ENCODE results near the gene SLC38A11. TPM values are rescaled to one million over a fixed set of nuclear protein-coding genes. Genes with fewer than 3 reads are reported as not detected.

The SLC38A11 gene
- total RNA-seq, 1 experiment from 2014 or later = not detected

DNA sequence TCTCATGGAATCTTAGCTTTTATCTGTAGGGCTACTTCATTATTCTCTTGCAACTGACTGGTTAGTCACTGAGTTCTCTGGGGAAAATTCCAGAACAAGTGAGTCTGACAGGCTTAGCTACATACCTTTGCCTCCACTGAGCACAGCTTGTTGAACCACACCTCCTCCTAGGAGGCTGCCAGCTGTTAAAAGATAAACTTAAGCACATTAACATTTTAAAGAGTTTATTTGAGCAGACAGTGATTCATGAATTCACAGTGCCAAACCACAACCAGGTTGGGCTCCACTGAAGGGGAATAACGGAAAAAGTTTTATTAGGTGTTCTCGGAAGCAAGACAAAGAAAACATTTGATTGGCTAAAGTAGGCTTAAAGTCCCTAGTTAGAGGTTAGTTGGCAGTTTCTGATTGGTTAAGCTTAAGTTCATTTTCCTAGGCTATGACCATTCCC is 12.5 kb upstream of the SLC38A11 start:
- ChIA-PET CTCF (no interaction called here), POLR2A (ENCODE audit: unreplicated experiment) (no interaction called here)
- no peaks in the 10 kb centered on the region for H3F3A ChIP-seq (ENCODE audit: insufficient read depth, low read depth)
- H2AFZ ChIP-seq = no peak overlapping the region
- no peaks in the 10 kb centered on the region for H3K36me3 ChIP-seq (ENCODE audit: low read depth)
- no peaks in the 10 kb centered on the region for H3K4me1 ChIP-seq (replicated peaks; ENCODE audit: insufficient read depth)
- peak; percentile 25 to 85 for DNase-seq
- H3K9me2 ChIP-seq (ENCODE audit: insufficient read depth) = no peaks in the 10 kb centered on the region
- H4K20me1 ChIP-seq (ENCODE audit: insufficient read depth) = no peaks in the 10 kb centered on the region
- H3K9me3 ChIP-seq (ENCODE audit: insufficient read depth, low read depth) = no peaks in the 10 kb centered on the region
- BruUV-seq (replicated peaks) = no TSS peak
- no peak for TF ChIP-seq EZH2 (IDR thresholded peaks at IDR 0.05; ENCODE audit: low read depth)
- TF ChIP-seq, protein P1, sequence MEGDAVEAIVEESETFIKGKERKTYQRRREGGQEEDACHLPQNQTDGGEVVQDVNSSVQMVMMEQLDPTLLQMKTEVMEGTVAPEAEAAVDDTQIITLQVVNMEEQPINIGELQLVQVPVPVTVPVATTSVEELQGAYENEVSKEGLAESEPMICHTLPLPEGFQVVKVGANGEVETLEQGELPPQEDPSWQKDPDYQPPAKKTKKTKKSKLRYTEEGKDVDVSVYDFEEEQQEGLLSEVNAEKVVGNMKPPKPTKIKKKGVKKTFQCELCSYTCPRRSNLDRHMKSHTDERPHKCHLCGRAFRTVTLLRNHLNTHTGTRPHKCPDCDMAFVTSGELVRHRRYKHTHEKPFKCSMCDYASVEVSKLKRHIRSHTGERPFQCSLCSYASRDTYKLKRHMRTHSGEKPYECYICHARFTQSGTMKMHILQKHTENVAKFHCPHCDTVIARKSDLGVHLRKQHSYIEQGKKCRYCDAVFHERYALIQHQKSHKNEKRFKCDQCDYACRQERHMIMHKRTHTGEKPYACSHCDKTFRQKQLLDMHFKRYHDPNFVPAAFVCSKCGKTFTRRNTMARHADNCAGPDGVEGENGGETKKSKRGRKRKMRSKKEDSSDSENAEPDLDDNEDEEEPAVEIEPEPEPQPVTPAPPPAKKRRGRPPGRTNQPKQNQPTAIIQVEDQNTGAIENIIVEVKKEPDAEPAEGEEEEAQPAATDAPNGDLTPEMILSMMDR (conservative IDR thresholded peaks at IDR 0.05) = no peak
- H3K27ac ChIP-seq = peak overlapping the region; percentile 34; the same call in 1 of the 2 replicates
- H3K79me2 ChIP-seq (ENCODE audit: low read depth) = no peaks in the 10 kb centered on the region
- intact Hi-C loops (cut with micrococcal nuclease; ENCODE audit: unreplicated experiment) = no loop called here
- no peak overlapping the region for H3K4me3 ChIP-seq
- no peaks in the 10 kb centered on the region for H3K27me3 ChIP-seq (ENCODE audit: insufficient read depth, low read depth)
- no peak overlapping the region for H3K4me2 ChIP-seq

DNA sequence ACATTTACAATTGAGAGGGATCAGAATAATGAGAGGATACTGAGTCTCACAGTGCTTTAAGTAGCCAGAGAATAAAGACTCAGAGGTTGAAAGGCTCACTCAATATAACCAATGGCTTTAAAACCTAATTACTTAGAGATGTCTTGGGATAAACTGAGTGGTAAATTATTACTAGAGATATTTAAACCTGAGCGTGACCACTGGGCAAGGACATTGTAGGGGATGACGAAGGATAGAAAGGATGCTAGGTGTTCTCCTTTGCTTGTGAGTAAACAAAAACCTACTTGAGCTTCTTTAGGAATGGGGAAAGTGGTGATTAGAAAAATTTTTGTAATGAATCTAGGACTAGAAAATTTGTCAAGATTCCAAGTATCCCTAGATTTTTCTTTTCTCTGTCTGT is 12.0 kb upstream of the SLC38A11 start:
- intact Hi-C loops (cut with micrococcal nuclease; ENCODE audit: unreplicated experiment) = no loop called here
- ChIA-PET CTCF (no interaction called here), POLR2A (ENCODE audit: unreplicated experiment) (no interaction called here)
- H2AFZ ChIP-seq = no peak overlapping the region
- H3K4me1 ChIP-seq (replicated peaks; ENCODE audit: insufficient read depth) = no peaks in the 10 kb centered on the region
- TF ChIP-seq, protein P1 (conservative IDR thresholded peaks at IDR 0.05) = no peak
- TF ChIP-seq EZH2 (IDR thresholded peaks at IDR 0.05; ENCODE audit: low read depth) = no peak
- no peak for DNase-seq
- H3K27ac ChIP-seq = peak overlapping the region; percentile 34; the same call in 1 of the 2 replicates
- H3K9me2 ChIP-seq (ENCODE audit: insufficient read depth) = no peaks in the 10 kb centered on the region
- H3K4me3 ChIP-seq = no peak overlapping the region
- no peaks in the 10 kb centered on the region for H3K36me3 ChIP-seq (ENCODE audit: low read depth)
- H3K4me2 ChIP-seq = no peak overlapping the region
- H4K20me1 ChIP-seq (ENCODE audit: insufficient read depth) = no peaks in the 10 kb centered on the region
- H3K79me2 ChIP-seq (ENCODE audit: low read depth) = no peaks in the 10 kb centered on the region
- no TSS peak for BruUV-seq (replicated peaks)
- H3F3A ChIP-seq (ENCODE audit: insufficient read depth, low read depth) = no peaks in the 10 kb centered on the region
- no peaks in the 10 kb centered on the region for H3K9me3 ChIP-seq (ENCODE audit: insufficient read depth, low read depth)
- H3K27me3 ChIP-seq (ENCODE audit: insufficient read depth, low read depth) = no peaks in the 10 kb centered on the region

DNA sequence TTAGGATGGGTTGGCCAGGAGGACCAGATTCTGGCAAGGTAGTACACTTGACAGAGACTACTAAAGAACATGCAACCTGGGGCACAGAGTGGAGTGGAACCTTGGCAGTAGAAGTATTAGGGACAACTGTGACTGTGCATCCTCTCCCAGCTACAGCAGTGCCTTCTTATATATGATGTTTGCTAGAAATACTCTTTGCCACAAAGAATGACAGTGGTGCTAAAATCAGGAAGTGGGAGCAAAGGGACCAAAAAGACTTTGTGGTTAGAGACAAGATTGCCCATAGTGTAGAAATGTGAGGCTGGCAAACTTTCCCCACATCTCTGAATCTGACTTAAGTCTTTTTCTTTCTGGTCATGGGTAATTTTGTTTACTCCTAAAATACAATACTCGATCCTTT is 9.4 kb upstream of the SLC38A11 start:
- Histone ChIP-seq H3K9me3 (ENCODE audit: insufficient read depth, low read depth) (no peaks in the 10 kb centered on the region), H3K9me2 (ENCODE audit: insufficient read depth) (no peaks in the 10 kb centered on the region), H3K4me2 (no peak overlapping the region), H3K4me3 (no peak overlapping the region), H3K27ac (no peak overlapping the region), H2AFZ (no peak overlapping the region), H3K79me2 (ENCODE audit: low read depth) (no peaks in the 10 kb centered on the region), H3K36me3 (ENCODE audit: low read depth) (no peaks in the 10 kb centered on the region), H3K4me1 (replicated peaks; ENCODE audit: insufficient read depth) (no peaks in the 10 kb centered on the region), H3K27me3 (ENCODE audit: insufficient read depth, low read depth) (no peaks in the 10 kb centered on the region), H4K20me1 (ENCODE audit: insufficient read depth) (no peaks in the 10 kb centered on the region), H3F3A (ENCODE audit: insufficient read depth, low read depth) (no peaks in the 10 kb centered on the region)
- DNase-seq = no peak
- ChIA-PET CTCF (no interaction called here), POLR2A (ENCODE audit: unreplicated experiment) (no interaction called here)
- no peak for TF ChIP-seq EZH2 (IDR thresholded peaks at IDR 0.05; ENCODE audit: low read depth)
- TF ChIP-seq, protein P1 (conservative IDR thresholded peaks at IDR 0.05) = no peak
- BruUV-seq (replicated peaks) = no TSS peak
- intact Hi-C loops (cut with micrococcal nuclease; ENCODE audit: unreplicated experiment) = no loop called here

Data from PC-9 (cell line).